CD14-positive monocyte (primary cell): Measurements from ENCODE around the gene PSMG3. TPM values are rescaled to one million over a fixed set of nuclear protein-coding genes. Genes with fewer than 3 reads are reported as not detected.

Source experiments
- DNase-seq, 3 donors: peaks; one replicate each; pipeline ENCODE4 v3.0.0-alpha.2; 2011 to 2022
- H2AFZ ChIP-seq: 2 replicates; pipeline ENCODE4 v1.6.0; 2012; ENCODE audit warnings: mild to moderate bottlenecking, low read depth, low read length, inconsistent platforms; ENCODE audit not compliant: insufficient read depth, poor library complexity, severe bottlenecking
- H3K27ac ChIP-seq, 2 donors: 1 replicate in 1 of 2; 2 replicates in 1 of 2; pipeline ENCODE4 v1.5.1; 2012 to 2013; ENCODE audit warnings: low read length in 2 of 2, control low read depth in 1 of 2, inconsistent platforms in 1 of 2, low read depth in 1 of 2, mild to moderate bottlenecking in 1 of 2
- H3K27me3 ChIP-seq, 2 donors: one replicate each; pipeline versions ENCODE4 v1.6.0 to v1.6.1; 2011 to 2013; ENCODE audit warnings: low read length in 2 of 2; ENCODE audit not compliant: control insufficient read depth in 2 of 2, insufficient read depth in 2 of 2
- H3K36me3 ChIP-seq, 2 donors: replicated peaks in 1 of 2; 1 replicate in 1 of 2; 2 replicates in 1 of 2; pipeline versions ENCODE4 v1.5.1 to v1.6.1; 2012 to 2013; ENCODE audit warnings: low read length in 2 of 2, control low read depth in 1 of 2, inconsistent platforms in 1 of 2, mild to moderate bottlenecking in 1 of 2; ENCODE audit not compliant: insufficient read depth in 2 of 2, control insufficient read depth in 1 of 2
- H3K4me1 ChIP-seq, 2 donors: 1 replicate in 1 of 2; 2 replicates in 1 of 2; pipeline versions ENCODE4 v1.5.1 to v1.6.1; 2012 to 2013; ENCODE audit warnings: low read length in 2 of 2, control low read depth in 1 of 2, inconsistent platforms in 1 of 2, mild to moderate bottlenecking in 1 of 2, moderate library complexity in 1 of 2; ENCODE audit not compliant: insufficient read depth in 2 of 2, control insufficient read depth in 1 of 2
- H3K4me2 ChIP-seq: replicated peaks from 2 replicates; pipeline ENCODE3; 2012; ENCODE audit warnings: low read length, moderate library complexity, mild to moderate bottlenecking; ENCODE audit not compliant: poor library complexity, severe bottlenecking; ENCODE audit errors: extremely low read depth
- H3K4me3 ChIP-seq, 3 experiments: fragments of 200-600 bp in 1 of 3; sonication (generic) in 1 of 3; replicated peaks in 1 of 3; 1 replicate in 2 of 3; 2 replicates in 1 of 3; pipeline ENCODE4 v1.5.1; 2011 to 2013; ENCODE audit warnings: low read length in 3 of 3, mild to moderate bottlenecking in 3 of 3, control low read depth in 2 of 3, low read depth in 2 of 3, inconsistent platforms in 1 of 3, moderate library complexity in 1 of 3
- H3K79me2 ChIP-seq: 2 replicates; pipeline ENCODE4 v1.6.0; 2012; ENCODE audit warnings: mild to moderate bottlenecking, control low read depth, inconsistent platforms, low read length, moderate library complexity; ENCODE audit not compliant: insufficient read depth
- H3K9ac ChIP-seq: 2 replicates; pipeline ENCODE4 v1.6.0; 2017; ENCODE audit warnings: low read length, mild to moderate bottlenecking; ENCODE audit not compliant: insufficient read depth, poor library complexity, severe bottlenecking
- H3K9me3 ChIP-seq, 2 donors: replicated peaks in 1 of 2; 1 replicate in 1 of 2; 2 replicates in 1 of 2; pipeline versions ENCODE4 v1.5.1 to v1.6.1; 2012 to 2013; ENCODE audit warnings: low read length in 2 of 2, control low read depth in 1 of 2; ENCODE audit not compliant: control insufficient read depth in 1 of 2, insufficient read depth in 1 of 2
- H4K20me1 ChIP-seq: 2 replicates; pipeline ENCODE4 v1.6.0; 2012; ENCODE audit warnings: mild to moderate bottlenecking, low read length, control low read depth, moderate library complexity; ENCODE audit not compliant: insufficient read depth
- H3K27ac Mint-ChIP-seq, 7 donors: one replicate each; pipeline ENCODE4 v1.8.0; 2020; ENCODE audit warnings: mild to moderate bottlenecking in 7 of 7, mixed read lengths in 7 of 7, moderate library complexity in 6 of 7, inconsistent platforms in 2 of 7
- H3K27me3 Mint-ChIP-seq, 3 donors: one replicate each; pipeline ENCODE4 v1.8.0; 2021 to 2022; ENCODE audit warnings: low read depth in 3 of 3, mild to moderate bottlenecking in 3 of 3, mixed read lengths in 3 of 3, moderate library complexity in 3 of 3, inconsistent platforms in 1 of 3
- H3K36me3 Mint-ChIP-seq, 2 donors: one replicate each; pipeline ENCODE4 v1.8.0; 2020; ENCODE audit warnings: mixed read lengths in 2 of 2, inconsistent platforms in 1 of 2, mild to moderate bottlenecking in 1 of 2
- H3K4me1 Mint-ChIP-seq: one replicate; pipeline ENCODE4 v1.8.0; 2020; ENCODE audit warnings: mild to moderate bottlenecking, mixed read lengths
- H3K4me3 Mint-ChIP-seq, 2 donors: one replicate each; pipeline ENCODE4 v1.8.0; 2020; ENCODE audit warnings: mild to moderate bottlenecking in 2 of 2, mixed read lengths in 2 of 2, moderate library complexity in 1 of 2
- H3K9me3 Mint-ChIP-seq, 7 donors: one replicate each; pipeline ENCODE4 v1.8.0; 2020 to 2022; ENCODE audit warnings: mixed read lengths in 7 of 7, mild to moderate bottlenecking in 6 of 7, moderate library complexity in 6 of 7, inconsistent platforms in 2 of 7
- CTCF ChIP-seq: fragments of 200-600 bp; IDR thresholded peaks from one replicate; pipeline ENCODE4 v1.8.0; 2022; ENCODE audit warnings: antibody characterized with exemption, mild to moderate bottlenecking
- WGBS: methylation state at CpG from one replicate; pipeline ENCODE4 v1.1.5; 2013; ENCODE audit warnings: missing lambda C conversion rate; ENCODE audit not compliant: insufficient coverage; 5-methylcytosine and 5-hydroxymethylcytosine counted together
- intact Hi-C, 2 donors: fragments of 100-400 bp; cut with micrococcal nuclease; formaldehyde crosslinking; loops; one replicate each; pipeline versions ENCODE4 v1.15.0 to v1.15.1; 2023
- polyA plus RNA-seq, 3 donors: library from polyadenylated mRNA; depleted of rRNA in 1 of 3; unstranded in 2 of 3; stranded (reverse) in 1 of 3; fragments of 300-500 nt in 2 of 3; fragments of >200 nt in 1 of 3; fragmentation: Illumina TruSeq in 2 of 3; gene quantifications; 1 replicate in 2 of 3; 2 replicates in 1 of 3; pipeline ENCODE4 v1.2.3, GENCODE V29; 2012 to 2021

The PSMG3 gene
- polyA plus RNA-seq, 3 donors = 32.6 to 38.8 (median 34.5) TPM

- Histone ChIP-seq H3K27ac (no peak overlapping the region), H3K79me2 (no peaks in the 10 kb centered on the region), H3K9me3 (no peaks in the 10 kb centered on the region), H3K9ac (no peak overlapping the region), H3K4me2 (no peak overlapping the region), H3K4me1 (no peaks in the 10 kb centered on the region), H3K36me3 (no peaks in the 10 kb centered on the region), H3K27me3 (no peaks in the 10 kb centered on the region), H3K4me3 (no peak overlapping the region), H4K20me1 (no peaks in the 10 kb centered on the region), H2AFZ (no peak overlapping the region)
- WGBS = 96% methylated on average over 25 of the region's 28 CpGs
- H3K27me3 Mint-ChIP-seq = peaks cover 0 to 6% (median 2%) of the 10 kb centered on the region in 3 donors
- H3K4me1 Mint-ChIP-seq = peaks cover 2% of the 10 kb centered on the region
- TF ChIP-seq CTCF = no peak
- no peaks in the 10 kb centered on the region for H3K36me3 Mint-ChIP-seq
- H3K27ac Mint-ChIP-seq = peak overlapping the region in 1 of 7 donors; percentile 50
- DNase-seq = no peak
- no peak overlapping the region for H3K4me3 Mint-ChIP-seq
- H3K9me3 Mint-ChIP-seq = peaks cover 0 to 5% (median 0%) of the 10 kb centered on the region in 7 donors
- intact Hi-C loops = no loop called here
Measured at GRCh38 chr7:1553512-1554210, 16.2 kb downstream of the PSMG3 start.

- Histone ChIP-seq H3K36me3 (no peaks in the 10 kb centered on the region), H4K20me1 (no peaks in the 10 kb centered on the region), H3K79me2 (no peaks in the 10 kb centered on the region), H3K4me1 (no peaks in the 10 kb centered on the region), H3K4me3 (no peak overlapping the region), H3K4me2 (no peak overlapping the region), H3K9me3 (no peaks in the 10 kb centered on the region), H2AFZ (no peak overlapping the region), H3K27me3 (no peaks in the 10 kb centered on the region), H3K9ac (no peak overlapping the region), H3K27ac (no peak overlapping the region)
- Mint-ChIP-seq H3K4me3 (no peak overlapping the region), H3K4me1 (peaks cover 4% of the 10 kb centered on the region), H3K36me3 (no peaks in the 10 kb centered on the region), H3K9me3 (peaks cover 0 to 5% (median 0%) of the 10 kb centered on the region in 7 donors), H3K27me3 (peaks cover 0 to 6% (median 2%) of the 10 kb centered on the region in 3 donors), H3K27ac (no peak overlapping the region)
- WGBS = 100% methylated on average over 1 of the region's 7 CpGs
- intact Hi-C loops = no loop called here
- DNase-seq = no peak
- TF ChIP-seq CTCF = no peak
Measured at GRCh38 chr7:1552200-1552599, 17.6 kb downstream of the PSMG3 start.
